Medulla oblongata (tissue), 1 donor: ENCODE results near the gene GLUD1.
A peak's percentile ranks its signal among the peaks of the same experiment; 100 is the strongest.
"Not testable (repeated sequence)": the region's sequence is repeated elsewhere in the genome, so short reads cannot be mapped to it uniquely, and the experiment has no call there.

Experiments
- DNase-seq: peaks from one replicate; pipeline ENCODE4 v3.0.0-alpha.2; 2015; ENCODE audit errors: extremely low spot score

The GLUD1 gene

GRCh38 chr10:87045434-87045938 is 49.2 kb downstream of the GLUD1 start:
- no peak for DNase-seq

DNA sequence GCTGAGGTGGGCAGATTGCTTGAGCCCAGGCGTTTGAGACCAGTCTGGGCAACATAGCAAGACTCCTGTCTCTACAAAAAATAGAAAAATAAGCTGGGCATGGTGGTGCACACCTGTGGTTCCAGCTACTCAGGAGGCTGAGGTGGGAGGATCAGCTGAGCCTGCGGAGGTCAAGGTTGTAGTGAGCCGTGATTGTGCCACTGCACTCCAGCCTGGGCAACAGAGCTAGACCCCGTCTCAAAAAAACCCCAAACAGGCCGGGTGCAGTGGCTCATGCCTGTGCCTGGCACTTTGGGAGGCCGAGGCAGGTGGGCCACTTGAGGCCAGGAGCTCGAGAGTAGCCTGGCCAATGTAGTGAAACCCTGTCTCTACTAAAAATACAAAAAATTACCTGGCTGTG is 51.1 kb downstream of the GLUD1 start:
- not testable (repeated sequence) for DNase-seq

DNA sequence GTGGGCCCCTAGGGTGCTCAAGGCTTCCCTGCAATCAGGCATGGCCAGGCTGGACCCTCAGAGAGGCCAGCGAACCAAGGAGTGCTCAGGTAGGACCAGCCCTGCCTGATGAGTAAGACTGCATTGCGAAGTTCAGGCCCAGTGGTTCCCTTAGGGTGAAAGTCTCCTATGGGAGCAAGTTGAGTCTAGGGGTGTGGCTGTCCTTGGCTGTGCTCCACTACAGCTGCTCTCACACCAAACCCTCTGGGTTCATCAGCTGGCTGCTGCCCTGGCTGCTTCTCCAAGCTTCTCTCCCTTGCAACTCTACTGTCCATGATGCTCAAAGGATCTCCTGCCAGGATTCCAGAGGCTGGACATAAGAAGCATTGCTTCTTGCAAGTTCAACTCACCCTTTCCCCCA is 55.9 kb downstream of the GLUD1 start:
- DNase-seq = no peak

GRCh38 chr10:87038286-87038717 is 56.3 kb downstream of the GLUD1 start:
- no peak for DNase-seq

- no peak for DNase-seq
These were observed 58.0 kb downstream of the GLUD1 start for GRCh38 chr10:87036623-87037022.

GRCh38 chr10:87030912-87031635 is 63.6 kb downstream of the GLUD1 start:
- DNase-seq = no peak

DNA sequence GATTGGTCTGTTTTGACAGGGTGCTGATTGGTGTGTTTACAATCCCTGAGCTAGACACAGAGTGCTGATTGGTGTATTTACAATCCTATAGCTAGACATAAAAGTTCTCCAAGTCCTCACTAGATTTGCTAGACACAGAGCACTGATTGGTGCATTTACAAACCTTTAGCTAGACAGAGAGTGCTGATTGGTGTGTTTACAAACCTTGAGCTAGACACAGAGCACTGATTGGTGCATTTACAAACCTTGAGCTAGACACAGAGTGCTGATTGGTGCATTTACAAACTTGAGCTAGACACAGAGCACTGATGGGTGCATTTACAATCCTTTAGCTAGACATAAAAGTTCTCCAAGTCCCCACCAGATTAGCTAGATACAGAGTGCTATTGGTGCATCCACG is 64.2 kb downstream of the GLUD1 start:
- not testable (repeated sequence) for DNase-seq

DNA sequence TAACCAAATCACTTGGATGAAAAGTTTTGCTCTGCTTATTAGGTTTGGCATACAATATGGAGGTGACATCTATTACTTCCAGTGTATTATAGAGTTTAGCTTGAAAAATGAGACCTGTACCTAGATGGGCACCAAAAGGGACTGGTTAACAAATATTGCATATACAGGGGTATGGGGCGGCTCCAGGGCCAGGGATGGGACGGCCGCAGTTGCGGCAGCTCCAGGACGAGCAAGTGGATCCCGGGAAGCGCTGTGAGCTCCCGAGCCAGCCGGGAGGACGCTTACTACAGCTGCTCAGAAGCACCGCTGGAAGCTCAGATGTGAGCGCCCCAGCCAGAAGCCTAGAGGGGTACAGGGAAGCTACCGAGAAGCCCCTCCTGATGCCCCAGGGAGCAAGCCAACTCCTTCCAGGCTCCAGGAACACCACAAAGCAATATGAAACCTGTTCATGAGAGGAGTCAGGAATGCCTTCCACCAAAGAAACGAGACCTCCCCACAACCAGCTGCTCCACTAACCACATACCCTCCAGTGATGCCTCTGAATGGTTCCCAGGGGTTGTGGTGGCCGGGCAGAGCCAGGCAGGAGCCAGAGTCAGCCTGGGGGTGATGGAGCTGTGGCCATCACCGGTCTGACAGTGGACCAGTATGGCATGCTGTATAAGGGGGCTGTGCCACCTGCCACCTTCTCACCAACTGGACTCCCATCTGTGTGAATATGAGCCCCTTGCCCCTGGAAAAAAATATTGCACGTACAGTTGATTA is 67.7 kb downstream of the GLUD1 start:
- not testable (repeated sequence) for DNase-seq

GRCh38 chr10:87025285-87025958 is 69.2 kb downstream of the GLUD1 start:
- DNase-seq = not testable (repeated sequence)

DNA sequence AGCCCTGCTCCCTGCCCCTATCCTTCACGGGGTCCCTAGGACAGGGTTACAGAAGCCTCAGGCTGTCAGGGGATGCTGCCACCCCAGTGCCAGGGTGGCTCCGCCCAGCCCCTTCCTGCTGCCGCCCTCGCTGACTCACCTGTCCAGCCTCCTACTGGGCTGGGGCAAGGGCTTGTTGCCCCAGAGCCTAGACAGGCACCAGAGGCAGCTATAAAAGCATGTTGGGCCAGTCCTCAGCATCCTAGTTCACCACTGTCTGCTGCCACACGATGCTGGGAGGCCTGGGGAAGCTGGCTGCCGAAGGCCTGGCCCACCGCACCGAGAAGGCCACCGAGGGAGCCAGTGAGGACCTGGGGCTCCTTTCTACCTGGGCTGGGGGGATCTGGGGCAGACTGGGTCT is 74.6 kb downstream of the GLUD1 start, which contains the start of gene FAM25A:
Gene FAM25A, plus strand, starts transcription at position 239 of the 400 bp plus-strand sequence. Its CDS starts 31 bp downstream, at position 270.
- DNase-seq = not testable (repeated sequence)

DNA sequence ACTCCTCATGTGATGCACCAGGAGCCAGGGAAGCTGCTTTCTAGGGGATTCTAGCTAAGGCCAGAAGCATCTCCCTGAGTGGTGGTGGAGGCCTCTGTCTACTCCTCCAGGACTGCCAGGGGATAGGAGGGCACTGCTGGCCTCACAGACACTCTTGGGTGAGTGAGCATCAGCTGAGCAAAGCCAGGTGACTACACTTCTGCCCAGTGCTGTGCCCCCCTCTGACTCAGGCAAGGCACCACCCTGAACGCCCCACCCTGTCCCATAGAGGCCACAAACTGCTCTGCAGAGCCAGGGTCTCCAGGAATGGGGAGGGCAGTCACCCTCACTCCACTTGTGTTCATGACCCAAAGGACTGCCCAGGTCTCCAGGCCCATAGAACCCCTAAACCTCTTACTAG is 75.1 kb downstream of the GLUD1 start:
- DNase-seq = not testable (repeated sequence)

GRCh38 chr10:87019066-87019465 is 75.6 kb downstream of the GLUD1 start:
- not testable (repeated sequence) for DNase-seq

GRCh38 chr10:87018127-87018526 is 76.5 kb downstream of the GLUD1 start:
- DNase-seq = not testable (repeated sequence)

DNA sequence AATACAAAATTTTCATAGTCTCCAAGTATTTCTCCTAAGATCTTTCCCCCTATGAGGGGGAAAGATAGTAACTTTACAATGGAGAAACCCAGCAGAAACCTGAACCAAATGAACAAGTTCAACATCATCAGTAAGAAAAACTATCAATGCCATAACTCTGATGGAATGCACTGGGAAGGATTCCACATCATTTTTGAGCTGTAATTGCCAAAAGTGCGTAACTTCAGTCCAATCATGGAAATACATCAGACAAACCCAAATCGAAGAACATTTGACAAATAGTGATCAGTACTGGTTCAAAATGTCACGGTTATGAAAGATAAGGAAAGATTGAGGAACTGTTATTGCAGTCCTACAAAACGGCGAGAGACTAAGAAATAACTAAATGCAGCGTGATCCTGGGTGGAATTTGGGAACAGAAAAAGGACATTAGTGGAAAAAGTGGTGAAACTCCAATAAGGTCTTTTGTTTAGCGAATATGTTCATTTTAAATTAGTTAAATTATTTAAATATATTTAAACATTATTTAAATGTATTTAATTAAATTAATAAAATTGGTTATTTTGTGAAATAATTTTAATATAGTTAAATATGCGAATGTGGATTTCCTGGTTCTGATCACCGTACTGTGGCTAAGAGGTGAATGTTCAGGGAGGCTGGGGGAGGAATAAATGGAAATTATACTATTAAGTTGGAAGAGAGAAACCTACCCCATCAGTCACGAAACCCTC is 79.5 kb downstream of the GLUD1 start:
- DNase-seq = not testable (repeated sequence)

- peak; percentile 3 for DNase-seq
These were observed 81.1 kb downstream of the GLUD1 start for GRCh38 chr10:87013528-87013927.

- DNase-seq = not testable (repeated sequence)
These were observed 85.4 kb downstream of the GLUD1 start for GRCh38 chr10:87009134-87009696.

- DNase-seq = not testable (repeated sequence)
These were observed 86.3 kb downstream of the GLUD1 start for GRCh38 chr10:87008303-87008702.

GRCh38 chr10:87007674-87008073 is 87.0 kb downstream of the GLUD1 start:
- DNase-seq = not testable (repeated sequence)

DNA sequence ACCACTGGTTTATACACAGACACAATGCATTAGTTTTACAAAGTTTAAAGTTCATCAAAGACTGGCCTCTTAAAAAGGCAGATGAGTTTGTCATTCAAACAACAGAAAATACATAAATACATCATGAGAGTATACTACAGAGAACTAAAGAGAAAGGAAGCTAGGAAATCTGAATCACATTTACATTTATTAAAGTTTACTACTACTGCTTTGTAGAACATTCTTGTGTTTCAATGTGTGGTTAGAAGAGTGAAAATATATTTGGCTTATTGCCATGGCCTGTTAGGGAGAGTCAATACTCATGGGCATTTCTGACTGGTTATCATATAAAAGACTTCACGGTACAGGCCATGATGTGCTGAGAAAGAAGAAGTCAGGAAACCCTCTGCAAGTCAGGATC is 87.5 kb downstream of the GLUD1 start:
- DNase-seq = not testable (repeated sequence)

GRCh38 chr10:87000491-87000890 is 94.2 kb downstream of the GLUD1 start:
- no peak for DNase-seq
